Esophagus muscularis mucosa (tissue), 3 donors: Measurements from ENCODE around the gene ANKS1B.

Experiments used
- POLR2A ChIP-seq: fragments of 450-650 bp; IDR thresholded peaks from one replicate; pipeline ENCODE4 v1.6.1; 2017; ENCODE audit warnings: antibody characterized with exemption, moderate library complexity, mild to moderate bottlenecking, low read depth
- POLR2AphosphoS5 ChIP-seq, 2 donors: sonication (generic); formaldehyde crosslinking; IDR thresholded peaks; one replicate each; pipeline ENCODE4 v1.6.1; 2017; ENCODE audit warnings: antibody characterized with exemption in 2 of 2
- TF ChIP-seq, protein P1 (sequence below), 3 experiments: fragments of 200-600 bp in 2 of 3; fragments of 450-650 bp in 1 of 3; sonication (generic) in 2 of 3; IDR thresholded peaks; one replicate each; pipeline ENCODE4 v1.5.1; 2017 to 2019; ENCODE audit warnings: antibody characterized with exemption in 3 of 3, mild to moderate bottlenecking in 2 of 3, moderate library complexity in 1 of 3

DNA sequence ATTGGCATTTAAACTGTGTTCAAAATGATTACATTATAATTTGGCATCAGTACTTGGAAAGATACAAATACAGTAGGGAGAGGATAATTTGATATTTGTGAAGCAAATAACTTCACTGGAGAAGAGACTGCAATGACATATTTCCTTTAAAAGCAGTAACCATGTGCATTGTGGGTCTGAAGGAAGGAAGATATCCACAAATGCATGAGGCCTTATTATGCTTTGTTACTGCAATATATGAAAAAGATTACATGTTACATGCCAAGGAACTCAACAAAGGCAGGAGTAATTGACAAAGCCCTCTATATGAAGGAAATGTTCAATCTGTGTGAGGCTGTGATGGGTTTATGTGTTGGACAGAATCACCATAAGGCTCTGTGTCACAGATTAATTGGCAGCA lies 948.2 kb downstream of the ANKS1B start:
- TF ChIP-seq, protein P1, sequence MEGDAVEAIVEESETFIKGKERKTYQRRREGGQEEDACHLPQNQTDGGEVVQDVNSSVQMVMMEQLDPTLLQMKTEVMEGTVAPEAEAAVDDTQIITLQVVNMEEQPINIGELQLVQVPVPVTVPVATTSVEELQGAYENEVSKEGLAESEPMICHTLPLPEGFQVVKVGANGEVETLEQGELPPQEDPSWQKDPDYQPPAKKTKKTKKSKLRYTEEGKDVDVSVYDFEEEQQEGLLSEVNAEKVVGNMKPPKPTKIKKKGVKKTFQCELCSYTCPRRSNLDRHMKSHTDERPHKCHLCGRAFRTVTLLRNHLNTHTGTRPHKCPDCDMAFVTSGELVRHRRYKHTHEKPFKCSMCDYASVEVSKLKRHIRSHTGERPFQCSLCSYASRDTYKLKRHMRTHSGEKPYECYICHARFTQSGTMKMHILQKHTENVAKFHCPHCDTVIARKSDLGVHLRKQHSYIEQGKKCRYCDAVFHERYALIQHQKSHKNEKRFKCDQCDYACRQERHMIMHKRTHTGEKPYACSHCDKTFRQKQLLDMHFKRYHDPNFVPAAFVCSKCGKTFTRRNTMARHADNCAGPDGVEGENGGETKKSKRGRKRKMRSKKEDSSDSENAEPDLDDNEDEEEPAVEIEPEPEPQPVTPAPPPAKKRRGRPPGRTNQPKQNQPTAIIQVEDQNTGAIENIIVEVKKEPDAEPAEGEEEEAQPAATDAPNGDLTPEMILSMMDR (IDR thresholded peaks at IDR 0.05): no peak
- TF ChIP-seq POLR2A: no peak
- TF ChIP-seq POLR2AphosphoS5 (IDR thresholded peaks at IDR 0.05): no peak
